ENCODE data around the gene XPR1. TPM values are rescaled to one million over a fixed set of nuclear protein-coding genes. Genes with fewer than 3 reads are reported as not detected.
A peak's percentile ranks its signal among the peaks of the same experiment; 100 is the strongest.

The XPR1 gene
- total RNA-seq, 1 donor from 2014 or later = 25.4 TPM

DNA sequence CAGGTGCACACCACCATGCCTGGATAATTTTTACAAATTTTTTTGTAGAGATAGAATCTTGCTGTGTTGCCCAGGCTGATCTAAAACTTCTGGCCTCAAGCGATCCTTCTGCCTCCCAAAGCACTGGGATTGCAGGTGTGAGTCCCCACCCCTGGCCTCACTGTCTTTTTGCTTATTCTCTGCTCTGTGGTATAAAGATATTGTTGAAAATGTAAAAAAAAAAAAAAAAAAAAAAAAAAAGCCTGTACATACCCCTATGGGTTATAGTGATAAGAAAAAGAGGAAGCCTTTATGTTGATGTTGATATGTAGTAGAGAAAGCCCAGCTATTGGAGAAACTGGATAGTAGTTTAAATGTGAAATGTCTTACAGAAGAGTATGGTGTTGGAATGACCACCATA is 125.8 kb downstream of the XPR1 start:
- no peak for DNase-seq (ENCODE audit: low read depth)
- no peak overlapping the region for H3K4me3 ChIP-seq (ENCODE audit: low read depth, low read length)
- H3K36me3 ChIP-seq (ENCODE audit: control insufficient read depth, insufficient read depth, low read length) = no peaks in the 10 kb centered on the region
- TF ChIP-seq, protein P1, sequence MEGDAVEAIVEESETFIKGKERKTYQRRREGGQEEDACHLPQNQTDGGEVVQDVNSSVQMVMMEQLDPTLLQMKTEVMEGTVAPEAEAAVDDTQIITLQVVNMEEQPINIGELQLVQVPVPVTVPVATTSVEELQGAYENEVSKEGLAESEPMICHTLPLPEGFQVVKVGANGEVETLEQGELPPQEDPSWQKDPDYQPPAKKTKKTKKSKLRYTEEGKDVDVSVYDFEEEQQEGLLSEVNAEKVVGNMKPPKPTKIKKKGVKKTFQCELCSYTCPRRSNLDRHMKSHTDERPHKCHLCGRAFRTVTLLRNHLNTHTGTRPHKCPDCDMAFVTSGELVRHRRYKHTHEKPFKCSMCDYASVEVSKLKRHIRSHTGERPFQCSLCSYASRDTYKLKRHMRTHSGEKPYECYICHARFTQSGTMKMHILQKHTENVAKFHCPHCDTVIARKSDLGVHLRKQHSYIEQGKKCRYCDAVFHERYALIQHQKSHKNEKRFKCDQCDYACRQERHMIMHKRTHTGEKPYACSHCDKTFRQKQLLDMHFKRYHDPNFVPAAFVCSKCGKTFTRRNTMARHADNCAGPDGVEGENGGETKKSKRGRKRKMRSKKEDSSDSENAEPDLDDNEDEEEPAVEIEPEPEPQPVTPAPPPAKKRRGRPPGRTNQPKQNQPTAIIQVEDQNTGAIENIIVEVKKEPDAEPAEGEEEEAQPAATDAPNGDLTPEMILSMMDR (IDR thresholded peaks at IDR 0.05; ENCODE audit: insufficient read depth, low read length, poor library complexity, severe bottlenecking) = no peak
- H3K27me3 ChIP-seq (ENCODE audit: control insufficient read depth, insufficient read depth, low read length) = no peaks in the 10 kb centered on the region

DNA sequence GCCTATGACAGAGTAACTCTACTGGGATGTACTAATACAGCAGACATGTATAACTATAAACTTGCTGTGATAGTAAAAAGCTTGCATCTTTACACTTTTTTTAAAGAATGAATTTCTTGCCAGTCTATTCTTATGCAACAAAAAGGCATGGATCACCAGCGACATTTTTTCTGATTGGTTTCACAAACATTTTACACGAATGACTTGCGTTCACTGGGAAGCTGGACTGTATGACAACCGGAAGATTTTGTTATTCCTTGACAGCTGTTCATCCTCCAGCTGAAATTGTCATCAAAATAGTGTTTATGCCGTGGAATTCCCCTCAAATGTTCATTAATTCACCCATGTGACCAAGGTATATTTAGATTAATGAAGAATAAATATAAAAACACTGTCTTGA is 131.0 kb downstream of the XPR1 start:
- no peak for DNase-seq (ENCODE audit: low read depth)
- TF ChIP-seq, protein P1 (IDR thresholded peaks at IDR 0.05; ENCODE audit: insufficient read depth, low read length, poor library complexity, severe bottlenecking) = no peak
- no peaks in the 10 kb centered on the region for H3K36me3 ChIP-seq (ENCODE audit: control insufficient read depth, insufficient read depth, low read length)

DNA sequence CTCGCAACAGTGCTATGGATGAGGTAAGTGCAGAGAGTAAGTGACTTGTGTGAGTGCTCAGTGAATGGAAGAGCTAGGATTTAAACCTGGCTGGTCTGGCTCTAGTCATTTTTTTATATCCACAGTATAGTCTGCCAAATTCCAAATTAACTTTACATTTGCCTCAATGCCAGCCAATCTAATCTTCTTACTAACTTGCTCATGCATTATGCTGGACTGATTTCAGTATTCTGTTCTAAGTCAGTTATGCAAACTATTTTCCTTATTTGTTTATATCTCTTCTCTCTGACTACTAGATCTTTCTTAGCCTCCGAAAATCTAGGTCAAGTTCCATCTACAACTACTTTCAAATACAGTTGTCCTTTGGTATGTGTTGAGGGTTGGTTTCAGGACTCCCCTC is 133.3 kb downstream of the XPR1 start:
- Histone ChIP-seq H3K27me3 (ENCODE audit: control insufficient read depth, insufficient read depth, low read length) (no peaks in the 10 kb centered on the region), H3K36me3 (ENCODE audit: control insufficient read depth, insufficient read depth, low read length) (no peaks in the 10 kb centered on the region), H3K4me3 (ENCODE audit: low read depth, low read length) (no peak overlapping the region)
- no peak for DNase-seq (ENCODE audit: low read depth)
- TF ChIP-seq, protein P1 (IDR thresholded peaks at IDR 0.05; ENCODE audit: insufficient read depth, low read length, poor library complexity, severe bottlenecking) = no peak

More for the DNA sequence above, 131.0 kb downstream of the XPR1 start:
- no peaks in the 10 kb centered on the region for H3K27me3 ChIP-seq (ENCODE audit: control insufficient read depth, insufficient read depth, low read length)
- no peak overlapping the region for H3K4me3 ChIP-seq (ENCODE audit: low read depth, low read length)

DNA sequence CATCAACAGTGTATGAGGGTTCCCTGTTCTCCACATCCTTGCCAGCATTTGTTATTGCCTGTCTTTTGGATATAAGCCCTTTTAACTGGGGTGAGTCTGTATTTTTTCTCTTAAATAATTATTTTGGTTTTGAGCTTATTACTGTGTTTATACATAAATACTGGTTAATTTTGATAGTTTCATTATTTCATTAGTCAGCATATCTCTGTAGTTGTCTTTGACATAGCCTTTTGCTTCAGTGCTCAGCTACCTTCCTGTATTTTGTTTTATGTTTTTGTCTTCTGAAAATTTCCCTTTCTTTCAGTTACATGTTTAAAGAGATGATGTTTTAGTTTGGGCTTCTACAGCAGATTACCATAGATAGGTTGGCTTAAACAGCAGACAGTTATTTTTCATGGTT is 138.1 kb downstream of the XPR1 start:
- no peaks in the 10 kb centered on the region for H3K36me3 ChIP-seq (ENCODE audit: control insufficient read depth, insufficient read depth, low read length)
- no peak overlapping the region for H3K4me3 ChIP-seq (ENCODE audit: low read depth, low read length)
- no peak for DNase-seq (ENCODE audit: low read depth)
- TF ChIP-seq, protein P1 (IDR thresholded peaks at IDR 0.05; ENCODE audit: insufficient read depth, low read length, poor library complexity, severe bottlenecking) = no peak
- no peaks in the 10 kb centered on the region for H3K27me3 ChIP-seq (ENCODE audit: control insufficient read depth, insufficient read depth, low read length)

DNA sequence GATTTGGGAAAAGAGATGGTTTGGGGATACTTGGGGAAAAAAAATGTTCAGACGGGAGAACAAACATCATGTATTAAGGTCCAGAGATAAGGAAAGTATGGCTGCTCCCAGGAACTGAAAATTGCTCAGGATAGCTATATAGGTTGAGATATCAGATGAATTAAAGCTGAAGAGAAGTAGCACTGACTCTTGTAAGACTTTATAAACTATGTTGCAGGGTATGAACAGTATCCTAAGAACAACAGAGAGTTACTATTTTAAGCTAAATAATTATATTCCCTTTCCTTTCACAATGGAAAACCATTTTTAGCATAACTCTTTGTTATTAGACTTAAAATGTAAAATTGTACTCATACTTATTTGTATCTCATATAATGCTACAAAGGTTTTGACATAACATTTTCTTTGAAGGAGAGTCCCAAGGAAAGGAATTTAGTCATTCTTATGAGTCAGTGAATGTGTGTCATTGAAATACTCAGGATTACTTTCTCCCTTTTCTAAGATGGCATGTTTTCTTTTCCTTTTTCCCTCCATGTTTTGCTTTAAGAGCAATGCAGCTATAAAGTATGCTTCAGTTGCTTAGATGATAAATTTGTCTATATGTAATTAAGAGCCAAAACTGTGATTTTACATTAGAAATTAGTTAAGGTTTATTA is 141.5 kb downstream of the XPR1 start:
- H3K4me3 ChIP-seq (ENCODE audit: low read depth, low read length) = no peak overlapping the region

More for the DNA sequence above, 141.5 kb downstream of the XPR1 start:
- Histone ChIP-seq H3K36me3 (ENCODE audit: control insufficient read depth, insufficient read depth, low read length) (no peaks in the 10 kb centered on the region), H3K27me3 (ENCODE audit: control insufficient read depth, insufficient read depth, low read length) (no peaks in the 10 kb centered on the region)
- peak; percentile 12 for DNase-seq (ENCODE audit: low read depth)
- TF ChIP-seq, protein P1 (IDR thresholded peaks at IDR 0.05; ENCODE audit: insufficient read depth, low read length, poor library complexity, severe bottlenecking) = no peak
